GM23338 (cell line): Measurements from ENCODE around the gene CAPZA1. TPM values are rescaled to one million over a fixed set of nuclear protein-coding genes. Genes with fewer than 3 reads are reported as not detected.

Experiments
- ATAC-seq: fragments of 200-7000 bp; cut with Tn5 transposase; 3 replicates; pipeline ENCODE4 v1.9.1; 2020
- DNase-seq: peaks from one replicate; pipeline ENCODE4 v3.0.0-alpha.2; 2015; ENCODE audit warnings: low spot score
- H2AFZ ChIP-seq: fragments of 200-600 bp; sonication (generic); 2 replicates; pipeline ENCODE4 v1.8.0; 2016; ENCODE audit warnings: antibody characterized with exemption, mild to moderate bottlenecking, moderate library complexity
- H3F3A ChIP-seq: fragments of 200-600 bp; sonication (generic); replicated peaks from 2 replicates; pipeline ENCODE4 v1.8.0; 2017; ENCODE audit warnings: antibody characterized with exemption, mixed run types, low read depth
- H3K27ac ChIP-seq: fragments of 200-600 bp; sonication (generic); 2 replicates; pipeline ENCODE4 v1.6.1; 2016; ENCODE audit warnings: low read depth
- H3K27me3 ChIP-seq: fragments of 200-600 bp; sonication (generic); 2 replicates; pipeline ENCODE4 v1.8.0; 2016; ENCODE audit warnings: mild to moderate bottlenecking, mixed run types, moderate library complexity; ENCODE audit not compliant: insufficient read depth
- H3K36me3 ChIP-seq: fragments of 200-600 bp; sonication (generic); 2 replicates; pipeline ENCODE4 v1.8.0; 2016; ENCODE audit warnings: mild to moderate bottlenecking; ENCODE audit not compliant: insufficient read depth
- H3K4me1 ChIP-seq: fragments of 200-600 bp; sonication (generic); 2 replicates; pipeline ENCODE4 v1.8.0; 2016; ENCODE audit warnings: mild to moderate bottlenecking, moderate library complexity; ENCODE audit not compliant: insufficient read depth
- H3K4me2 ChIP-seq: fragments of 200-600 bp; sonication (generic); 2 replicates; pipeline ENCODE4 v1.7.1; 2017; ENCODE audit warnings: mixed run types
- H3K4me3 ChIP-seq: fragments of 200-600 bp; sonication (generic); 2 replicates; pipeline ENCODE4 v1.6.1; 2016; ENCODE audit warnings: mixed run types
- H3K79me2 ChIP-seq: fragments of 200-600 bp; sonication (generic); replicated peaks from 2 replicates; pipeline ENCODE4 v1.8.0; 2017; ENCODE audit warnings: mild to moderate bottlenecking; ENCODE audit not compliant: insufficient read depth
- H3K9me2 ChIP-seq: fragments of 200-600 bp; sonication (generic); 2 replicates; pipeline ENCODE4 v1.8.0; 2017; ENCODE audit not compliant: insufficient read depth
- H4K20me1 ChIP-seq: fragments of 200-600 bp; sonication (generic); replicated peaks from 2 replicates; pipeline ENCODE4 v1.8.0; 2017; ENCODE audit warnings: mild to moderate bottlenecking; ENCODE audit not compliant: insufficient read depth
- H3K27ac Mint-ChIP-seq: 2 replicates; pipeline ENCODE4 v1.8.0; 2020; ENCODE audit warnings: inconsistent platforms, mild to moderate bottlenecking, moderate library complexity, mixed read lengths
- H3K27me3 Mint-ChIP-seq: 3 replicates; pipeline ENCODE4 v1.8.0; 2022; ENCODE audit warnings: low read depth, mild to moderate bottlenecking, moderate library complexity, mixed read lengths, inconsistent platforms; ENCODE audit not compliant: insufficient read depth, poor library complexity
- H3K36me3 Mint-ChIP-seq: 3 replicates; pipeline ENCODE4 v1.8.0; 2021; ENCODE audit warnings: low read depth, mild to moderate bottlenecking, inconsistent platforms, moderate library complexity, mixed read lengths
- H3K4me1 Mint-ChIP-seq: 3 replicates; pipeline ENCODE4 v1.8.0; 2020; ENCODE audit warnings: mild to moderate bottlenecking, inconsistent platforms, mixed read lengths
- H3K4me3 Mint-ChIP-seq: 3 replicates; pipeline ENCODE4 v1.8.0; 2021; ENCODE audit warnings: moderate library complexity, mild to moderate bottlenecking, inconsistent platforms, mixed read lengths
- H3K9me3 Mint-ChIP-seq: 3 replicates; pipeline ENCODE4 v1.8.0; 2020; ENCODE audit warnings: moderate library complexity, mild to moderate bottlenecking, inconsistent platforms, mixed read lengths
- CREB1 ChIP-seq: fragments of 250-450 bp; sonication (Bioruptor Pico); IDR thresholded peaks from 2 replicates; pipeline ENCODE4 v1.5.0; 2020; ENCODE audit warnings: low read depth, mild to moderate bottlenecking, moderate library complexity
- CTCF ChIP-seq, 2 experiments: fragments of 200-600 bp in 1 of 2; sonication (generic) in 1 of 2; conservative IDR thresholded peaks; 2 replicates each; pipeline versions ENCODE4 v1.5.1 to v1.6.1; 2016 to 2017; ENCODE audit warnings: antibody characterized with exemption in 2 of 2, low read depth in 2 of 2, mild to moderate bottlenecking in 2 of 2, moderate library complexity in 1 of 2
- POLR2AphosphoS5 ChIP-seq: IDR thresholded peaks from 2 replicates; pipeline ENCODE4 v1.6.1; 2016; ENCODE audit warnings: antibody characterized with exemption, low read depth
- polyA plus RNA-seq: library from polyadenylated mRNA; unstranded; fragments of >200 nt; fragmentation: Nextera tagmentation; extraction: Ambion mirVana; gene quantifications from 2 replicates; pipeline ENCODE4 v1.2.1, GENCODE V29; 2016
- total RNA-seq: library from RNA; depleted of rRNA; stranded (reverse); fragments of >200 nt; shearing (Covaris generic); gene quantifications from 2 replicates; pipeline ENCODE4 v1.2.3, GENCODE V29; 2014
- TF ChIP-seq, protein P1 (sequence below): IDR thresholded peaks from one replicate; pipeline ENCODE4 v1.6.1; 2018; ENCODE audit warnings: antibody characterized with exemption; ENCODE audit not compliant: unreplicated experiment

CAPZA1 gene
- total and polyA plus RNA-seq, 2 experiments from 2014 or later: 147 to 182 TPM

DNA sequence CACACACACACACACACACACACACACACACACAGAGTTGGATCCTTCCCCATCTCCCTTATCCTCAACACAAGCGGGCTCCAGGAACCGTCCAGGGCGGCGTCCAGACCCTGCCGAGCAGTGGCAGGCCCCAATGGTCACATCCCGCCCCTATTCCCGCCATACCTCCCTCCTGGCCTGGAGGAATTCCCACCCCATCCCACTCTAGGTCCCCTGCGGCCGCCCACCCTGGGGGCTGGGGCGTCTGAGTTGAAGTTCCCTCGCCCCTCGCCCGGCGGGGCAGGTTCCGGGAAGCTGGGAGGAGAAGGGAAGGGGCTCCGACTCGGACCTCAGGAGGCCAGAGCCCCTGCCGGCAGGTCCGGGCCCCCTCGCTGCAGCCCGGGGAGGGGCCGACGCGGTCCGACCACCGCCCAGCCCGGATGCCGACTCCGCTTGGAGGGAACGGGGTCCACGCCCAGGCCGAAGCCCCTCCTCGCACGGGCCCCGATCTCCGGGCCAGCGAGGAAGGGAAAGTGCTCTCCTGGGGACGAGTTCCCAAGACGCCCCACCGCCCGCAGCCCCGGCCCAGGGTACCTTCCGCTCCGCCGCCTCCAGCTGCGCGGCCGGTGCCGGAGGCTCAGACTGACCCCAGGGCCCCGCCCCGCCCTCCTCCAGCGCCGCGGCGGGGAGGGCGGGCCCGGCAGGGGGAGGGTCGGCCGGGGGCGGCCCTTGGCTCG, 87.0 kb downstream of the CAPZA1 start, which contains the start of gene RHOC:
Gene RHOC, minus strand, starts transcription at position 623 of the 716 bp plus-strand sequence. CDS start 3,328 bp downstream, outside the sequence.
- Histone ChIP-seq H3K4me2 (peak within 1 kb of the TSS; percentile 76), H3K9me2 (no peaks in the 10 kb centered on the region), H3K27me3 (peaks cover 42% of the 10 kb centered on the region), H2AFZ (peak within 1 kb of the TSS; percentile 66), H3K4me1 (peaks cover 51% of the 10 kb centered on the region), H3K36me3 (peaks cover 4% of the 10 kb centered on the region; the same call in 1 of the 2 replicates), H3F3A (peaks cover 9% of the 10 kb centered on the region; the same call in 1 of the 2 replicates), H3K4me3 (peak within 1 kb of the TSS; percentile 92), H3K79me2 (peaks cover 10% of the 10 kb centered on the region; the same call in 1 of the 2 replicates), H4K20me1 (peaks cover 14% of the 10 kb centered on the region; the same call in 1 of the 2 replicates), H3K27ac (no peak within 1 kb of the TSS)
- ATAC-seq (peak; percentile 47), DNase-seq (peak; percentile 79)
- peaks cover 64% of the 10 kb centered on the region for H3K4me1 Mint-ChIP-seq
- H3K9me3 Mint-ChIP-seq: no peaks in the 10 kb centered on the region; the same call in 2 of the 3 replicates
- H3K4me3 Mint-ChIP-seq: peak within 1 kb of the TSS; percentile 75
- no peak within 1 kb of the TSS for H3K27ac Mint-ChIP-seq
- TF ChIP-seq POLR2AphosphoS5: peak; percentile 31; the same call in 1 of the 2 replicates
- no peak for TF ChIP-seq CREB1 (CRISPR knock-in tag)
- peaks cover 24% of the 10 kb centered on the region for H3K36me3 Mint-ChIP-seq
- H3K27me3 Mint-ChIP-seq: peaks cover 36% of the 10 kb centered on the region

GRCh38 chr1:112707221-112708001, 87.8 kb downstream of the CAPZA1 start:
- Mint-ChIP-seq H3K9me3 (no peaks in the 10 kb centered on the region; the same call in 2 of the 3 replicates), H3K4me3 (peak overlapping the region; percentile 74), H3K27me3 (peaks cover 37% of the 10 kb centered on the region), H3K36me3 (peaks cover 18% of the 10 kb centered on the region), H3K4me1 (peaks cover 64% of the 10 kb centered on the region), H3K27ac (no peak overlapping the region)
- peak; percentile 59 for ATAC-seq
- peak; percentile 96 for DNase-seq
- Histone ChIP-seq H3F3A (peaks cover 9% of the 10 kb centered on the region; the same call in 1 of the 2 replicates), H3K36me3 (peaks cover 4% of the 10 kb centered on the region; the same call in 1 of the 2 replicates), H3K4me1 (peaks cover 51% of the 10 kb centered on the region), H3K4me3 (peak overlapping the region; percentile 92), H3K9me2 (no peaks in the 10 kb centered on the region), H3K27me3 (peaks cover 35% of the 10 kb centered on the region), H3K4me2 (peak overlapping the region; percentile 76), H4K20me1 (peaks cover 11% of the 10 kb centered on the region; the same call in 1 of the 2 replicates), H2AFZ (peak overlapping the region; percentile 65; the same call in 1 of the 2 replicates), H3K27ac (no peak overlapping the region), H3K79me2 (peaks cover 10% of the 10 kb centered on the region; the same call in 1 of the 2 replicates)
- TF ChIP-seq, protein P1, sequence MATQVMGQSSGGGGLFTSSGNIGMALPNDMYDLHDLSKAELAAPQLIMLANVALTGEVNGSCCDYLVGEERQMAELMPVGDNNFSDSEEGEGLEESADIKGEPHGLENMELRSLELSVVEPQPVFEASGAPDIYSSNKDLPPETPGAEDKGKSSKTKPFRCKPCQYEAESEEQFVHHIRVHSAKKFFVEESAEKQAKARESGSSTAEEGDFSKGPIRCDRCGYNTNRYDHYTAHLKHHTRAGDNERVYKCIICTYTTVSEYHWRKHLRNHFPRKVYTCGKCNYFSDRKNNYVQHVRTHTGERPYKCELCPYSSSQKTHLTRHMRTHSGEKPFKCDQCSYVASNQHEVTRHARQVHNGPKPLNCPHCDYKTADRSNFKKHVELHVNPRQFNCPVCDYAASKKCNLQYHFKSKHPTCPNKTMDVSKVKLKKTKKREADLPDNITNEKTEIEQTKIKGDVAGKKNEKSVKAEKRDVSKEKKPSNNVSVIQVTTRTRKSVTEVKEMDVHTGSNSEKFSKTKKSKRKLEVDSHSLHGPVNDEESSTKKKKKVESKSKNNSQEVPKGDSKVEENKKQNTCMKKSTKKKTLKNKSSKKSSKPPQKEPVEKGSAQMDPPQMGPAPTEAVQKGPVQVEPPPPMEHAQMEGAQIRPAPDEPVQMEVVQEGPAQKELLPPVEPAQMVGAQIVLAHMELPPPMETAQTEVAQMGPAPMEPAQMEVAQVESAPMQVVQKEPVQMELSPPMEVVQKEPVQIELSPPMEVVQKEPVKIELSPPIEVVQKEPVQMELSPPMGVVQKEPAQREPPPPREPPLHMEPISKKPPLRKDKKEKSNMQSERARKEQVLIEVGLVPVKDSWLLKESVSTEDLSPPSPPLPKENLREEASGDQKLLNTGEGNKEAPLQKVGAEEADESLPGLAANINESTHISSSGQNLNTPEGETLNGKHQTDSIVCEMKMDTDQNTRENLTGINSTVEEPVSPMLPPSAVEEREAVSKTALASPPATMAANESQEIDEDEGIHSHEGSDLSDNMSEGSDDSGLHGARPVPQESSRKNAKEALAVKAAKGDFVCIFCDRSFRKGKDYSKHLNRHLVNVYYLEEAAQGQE: no peak
- peak; percentile 70 to 93 for TF ChIP-seq CTCF (conservative IDR thresholded peaks at IDR 0.05; ENCODE audit: low read depth in 2 of 2)
